ENCODE data around the gene FNTB. TPM values are rescaled to one million over a fixed set of nuclear protein-coding genes. Genes with fewer than 3 reads are reported as not detected.

FNTB gene
- total RNA-seq, 2 experiments from 2014 or later = 7.5 to 7.9 TPM

DNA sequence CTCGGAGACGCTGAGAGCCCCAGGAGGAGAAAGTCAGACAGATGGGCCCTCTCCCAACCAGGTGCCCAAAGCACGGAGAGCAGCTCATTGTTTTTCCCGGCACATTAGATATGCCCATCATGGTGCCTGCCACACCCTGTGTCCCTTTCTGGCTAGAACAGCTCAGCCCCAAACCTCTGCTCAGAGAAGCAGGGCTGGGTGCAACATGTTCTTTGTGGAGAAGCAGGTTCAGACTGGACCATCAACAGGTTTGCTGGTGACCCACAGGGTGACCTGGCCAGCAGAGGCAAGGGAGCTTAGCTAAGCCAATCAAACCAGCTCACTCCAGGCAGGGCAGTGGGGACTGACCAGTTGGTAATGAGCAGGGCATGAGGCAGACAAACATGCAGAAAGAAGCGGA, 28.0 kb upstream of the FNTB start:
- Mint-ChIP-seq H3K27me3 (no peaks in the 10 kb centered on the region), H3K27ac (no peak overlapping the region), H3K36me3 (ENCODE audit: low read depth) (no peaks in the 10 kb centered on the region), H3K4me3 (no peak overlapping the region), H3K9me3 (no peaks in the 10 kb centered on the region), H3K4me1 (ENCODE audit: low read depth) (no peaks in the 10 kb centered on the region)
- ChIA-PET POLR2A (no interaction called here), CTCF (no interaction called here)
- intact Hi-C loops (cut with DNase I, micrococcal nuclease) = no loop called here
- no peak for DNase-seq
- TF ChIP-seq, protein P1, sequence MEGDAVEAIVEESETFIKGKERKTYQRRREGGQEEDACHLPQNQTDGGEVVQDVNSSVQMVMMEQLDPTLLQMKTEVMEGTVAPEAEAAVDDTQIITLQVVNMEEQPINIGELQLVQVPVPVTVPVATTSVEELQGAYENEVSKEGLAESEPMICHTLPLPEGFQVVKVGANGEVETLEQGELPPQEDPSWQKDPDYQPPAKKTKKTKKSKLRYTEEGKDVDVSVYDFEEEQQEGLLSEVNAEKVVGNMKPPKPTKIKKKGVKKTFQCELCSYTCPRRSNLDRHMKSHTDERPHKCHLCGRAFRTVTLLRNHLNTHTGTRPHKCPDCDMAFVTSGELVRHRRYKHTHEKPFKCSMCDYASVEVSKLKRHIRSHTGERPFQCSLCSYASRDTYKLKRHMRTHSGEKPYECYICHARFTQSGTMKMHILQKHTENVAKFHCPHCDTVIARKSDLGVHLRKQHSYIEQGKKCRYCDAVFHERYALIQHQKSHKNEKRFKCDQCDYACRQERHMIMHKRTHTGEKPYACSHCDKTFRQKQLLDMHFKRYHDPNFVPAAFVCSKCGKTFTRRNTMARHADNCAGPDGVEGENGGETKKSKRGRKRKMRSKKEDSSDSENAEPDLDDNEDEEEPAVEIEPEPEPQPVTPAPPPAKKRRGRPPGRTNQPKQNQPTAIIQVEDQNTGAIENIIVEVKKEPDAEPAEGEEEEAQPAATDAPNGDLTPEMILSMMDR (IDR thresholded peaks at IDR 0.05) = no peak
- no peak overlapping the region for H3K4me3 ChIP-seq (ENCODE audit: low read length)
- no peaks in the 10 kb centered on the region for H3K36me3 ChIP-seq (ENCODE audit: insufficient read depth, low read length)
- H3K4me1 ChIP-seq (ENCODE audit: insufficient read depth, low read length) = no peaks in the 10 kb centered on the region
- no peak overlapping the region for H3K27ac ChIP-seq (ENCODE audit: low read depth in 1 of 2, low read length in 2 of 2)
- no peak for ATAC-seq (ENCODE audit: poor library complexity)
- no peaks in the 10 kb centered on the region for H3K9me3 ChIP-seq (ENCODE audit: control insufficient read depth in 1 of 2, insufficient read depth in 1 of 2, low read length in 2 of 2)
- no peaks in the 10 kb centered on the region for H3K27me3 ChIP-seq (ENCODE audit: control insufficient read depth in 1 of 2, insufficient read depth in 2 of 2, low read length in 2 of 2)

DNA sequence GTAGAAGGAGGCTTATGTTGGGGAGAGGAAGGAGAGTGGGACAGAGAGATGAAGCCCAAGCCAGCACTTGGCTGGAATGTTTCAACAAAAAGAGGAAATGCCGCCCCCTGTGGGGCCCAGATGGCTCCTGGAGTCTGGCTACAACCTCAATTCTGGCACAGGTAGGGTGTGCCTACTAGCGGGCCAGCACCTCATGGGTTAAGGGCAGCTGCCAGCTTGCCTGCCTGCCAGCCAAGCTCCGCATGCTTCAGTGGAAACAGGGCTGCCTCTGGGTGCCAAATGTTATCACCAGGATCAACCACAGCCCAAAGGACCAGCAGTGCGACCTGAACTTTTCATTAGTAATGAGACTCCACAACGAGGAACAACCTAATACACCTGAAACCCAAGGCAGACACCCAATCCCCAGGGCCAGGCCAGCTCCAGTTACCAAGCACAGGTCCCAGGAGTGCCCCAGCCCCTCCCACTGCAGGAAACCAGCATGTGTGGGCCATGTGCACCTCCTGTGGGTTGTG, 25.9 kb upstream of the FNTB start:
- CTCF ChIA-PET = interaction anchor here (1.5 kb wide), 1 partner anchor 26 kb away, joined by 3 read pairs; the partner anchor contains the start of gene FNTB
- Mint-ChIP-seq H3K9me3 (no peaks in the 10 kb centered on the region), H3K27me3 (no peaks in the 10 kb centered on the region)

DNA sequence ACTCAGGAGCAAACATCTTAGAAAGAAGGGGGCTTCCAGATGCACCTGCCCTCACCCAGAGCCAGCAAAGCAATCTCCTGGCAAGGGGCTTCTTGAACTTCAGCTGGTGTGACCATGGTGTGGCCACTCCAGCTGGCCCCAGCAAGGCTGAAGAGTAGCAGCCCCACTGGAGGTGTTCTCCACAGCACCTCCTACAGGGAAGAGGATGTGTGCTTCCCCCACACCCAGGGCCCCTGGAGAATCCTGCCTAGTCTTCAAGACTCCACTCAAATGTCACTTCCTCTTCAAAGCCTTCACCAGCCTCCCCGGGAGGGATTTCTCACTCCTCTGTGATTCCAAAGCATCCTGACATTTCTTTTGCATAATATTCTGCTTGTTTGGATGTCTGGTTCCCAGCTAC, 23.1 kb upstream of the FNTB start:
- H3K4me3 ChIP-seq (ENCODE audit: low read length) = no peak overlapping the region
- no peaks in the 10 kb centered on the region for H3K9me3 Mint-ChIP-seq
- no peaks in the 10 kb centered on the region for H3K9me3 ChIP-seq (ENCODE audit: control insufficient read depth in 1 of 2, insufficient read depth in 1 of 2, low read length in 2 of 2)
- ChIA-PET POLR2A (no interaction called here), CTCF (interaction anchor here (0.6 to 0.7 kb wide), 2 partner anchors 135 to 480 kb away, joined by 3 to 4 read pairs; no protein-coding TSS in a partner anchor)
- no peaks in the 10 kb centered on the region for H3K36me3 ChIP-seq (ENCODE audit: insufficient read depth, low read length)
- H3K4me1 Mint-ChIP-seq (ENCODE audit: low read depth) = no peaks in the 10 kb centered on the region
- TF ChIP-seq, protein P1 (IDR thresholded peaks at IDR 0.05) = no peak
- ATAC-seq (ENCODE audit: poor library complexity) (no peak), DNase-seq (no peak)
- H3K36me3 Mint-ChIP-seq (ENCODE audit: low read depth) = no peaks in the 10 kb centered on the region
- intact Hi-C loops (cut with DNase I, micrococcal nuclease) = no loop called here
- H3K27me3 Mint-ChIP-seq = no peaks in the 10 kb centered on the region
- H3K27ac Mint-ChIP-seq = no peak overlapping the region
- H3K27ac ChIP-seq (ENCODE audit: low read depth in 1 of 2, low read length in 2 of 2) = no peak overlapping the region
- no peaks in the 10 kb centered on the region for H3K27me3 ChIP-seq (ENCODE audit: control insufficient read depth in 1 of 2, insufficient read depth in 2 of 2, low read length in 2 of 2)
- no peak overlapping the region for H3K4me3 Mint-ChIP-seq
- H3K4me1 ChIP-seq (ENCODE audit: insufficient read depth, low read length) = no peaks in the 10 kb centered on the region

More for the DNA sequence above, 25.9 kb upstream of the FNTB start:
- H3K27ac ChIP-seq (ENCODE audit: low read depth in 1 of 2, low read length in 2 of 2) = no peak overlapping the region
- H3K4me1 ChIP-seq (ENCODE audit: insufficient read depth, low read length) = no peaks in the 10 kb centered on the region
- TF ChIP-seq, protein P1 (IDR thresholded peaks at IDR 0.05) = no peak
- H3K36me3 ChIP-seq (ENCODE audit: insufficient read depth, low read length) = no peaks in the 10 kb centered on the region
- no peaks in the 10 kb centered on the region for H3K36me3 Mint-ChIP-seq (ENCODE audit: low read depth)
- H3K4me1 Mint-ChIP-seq (ENCODE audit: low read depth) = no peaks in the 10 kb centered on the region
- H3K9me3 ChIP-seq (ENCODE audit: control insufficient read depth in 1 of 2, insufficient read depth in 1 of 2, low read length in 2 of 2) = no peaks in the 10 kb centered on the region
- intact Hi-C loops (cut with DNase I, micrococcal nuclease) = no loop called here
- H3K4me3 Mint-ChIP-seq = no peak overlapping the region
- no peak overlapping the region for H3K27ac Mint-ChIP-seq
- POLR2A ChIA-PET = no interaction called here
- H3K27me3 ChIP-seq (ENCODE audit: control insufficient read depth in 1 of 2, insufficient read depth in 2 of 2, low read length in 2 of 2) = no peaks in the 10 kb centered on the region
- ATAC-seq (ENCODE audit: poor library complexity) (no peak), DNase-seq (no peak)
- H3K4me3 ChIP-seq (ENCODE audit: low read length) = no peak overlapping the region
